HEK293T (cell line): ENCODE data around the gene RMI1.
"Not testable (repeated sequence)": the region's sequence is repeated elsewhere in the genome, so short reads cannot be mapped to it uniquely, and the experiment has no call there.

Experiments
- CTCF ChIA-PET: fragments of 350-600 bp; formaldehyde crosslinking; extraction: SDS; loops from one replicate; lab custom pipeline; 2021; ENCODE audit warnings: antibody characterized with exemption, inconsistent platforms; lab: Yijun Ruan, JAX
- POLR2A ChIA-PET: fragments of 350-600 bp; formaldehyde crosslinking; extraction: SDS; loops from one replicate; lab custom pipeline; 2020; ENCODE audit warnings: antibody characterized with exemption, inconsistent platforms; lab: Yijun Ruan, JAX
- DNase-seq: peaks from one replicate; pipeline ENCODE4 v3.0.0; 2012; ENCODE audit warnings: mixed read lengths; ENCODE audit errors: extremely low spot score
- ARNT ChIP-seq: fragments of 450-650 bp; IDR thresholded peaks from 2 replicates; pipeline ENCODE4 v1.6.1; 2017; ENCODE audit warnings: mild to moderate bottlenecking
- BHLHE40 ChIP-seq: fragments of 450-650 bp; IDR thresholded peaks from 2 replicates; pipeline ENCODE4 v1.6.1; 2016; ENCODE audit warnings: mild to moderate bottlenecking, moderate library complexity, borderline replicate concordance
- CTBP1 ChIP-seq: fragments of 450-650 bp; IDR thresholded peaks from 2 replicates; pipeline ENCODE4 v1.6.1; 2016; ENCODE audit warnings: borderline replicate concordance
- ELF4 ChIP-seq: fragments of 450-650 bp; IDR thresholded peaks from 2 replicates; pipeline ENCODE4 v1.6.1; 2017; ENCODE audit warnings: antibody characterized with exemption
- FOXA1 ChIP-seq: fragments of 450-650 bp; IDR thresholded peaks from 2 replicates; pipeline ENCODE4 v1.6.1; 2016; ENCODE audit warnings: mild to moderate bottlenecking
- FOXK2 ChIP-seq: fragments of 450-650 bp; IDR thresholded peaks from 2 replicates; pipeline ENCODE4 v1.6.1; 2016; ENCODE audit warnings: mild to moderate bottlenecking
- FOXM1 ChIP-seq: fragments of 450-650 bp; IDR thresholded peaks from 2 replicates; pipeline ENCODE4 v1.6.1; 2017; ENCODE audit warnings: mild to moderate bottlenecking, borderline replicate concordance
- HDGF ChIP-seq: fragments of 450-650 bp; IDR thresholded peaks from 2 replicates; pipeline ENCODE4 v1.6.1; 2017; ENCODE audit warnings: antibody characterized with exemption, borderline replicate concordance
- L3MBTL2 ChIP-seq: fragments of 450-650 bp; conservative IDR thresholded peaks from 2 replicates; pipeline ENCODE4 v1.6.1; 2016; ENCODE audit warnings: mild to moderate bottlenecking
- LEF1 ChIP-seq: fragments of 450-650 bp; IDR thresholded peaks from 2 replicates; pipeline ENCODE4 v1.6.1; 2017; ENCODE audit warnings: mild to moderate bottlenecking, borderline replicate concordance
- NFRKB ChIP-seq: fragments of 450-650 bp; IDR thresholded peaks from 2 replicates; pipeline ENCODE4 v1.6.1; 2016; ENCODE audit warnings: mild to moderate bottlenecking, moderate library complexity
- PKNOX1 ChIP-seq: fragments of 450-650 bp; IDR thresholded peaks from 2 replicates; pipeline ENCODE4 v1.6.1; 2016
- SP1 ChIP-seq: fragments of 450-650 bp; IDR thresholded peaks from 2 replicates; pipeline ENCODE4 v1.6.1; 2017
- SUZ12 ChIP-seq: fragments of 450-650 bp; IDR thresholded peaks from 2 replicates; pipeline ENCODE4 v1.6.1; 2016; ENCODE audit warnings: mild to moderate bottlenecking
- TARDBP ChIP-seq: fragments of 450-650 bp; IDR thresholded peaks from 2 replicates; pipeline ENCODE4 v1.6.1; 2016
- ZNF384 ChIP-seq: fragments of 450-650 bp; IDR thresholded peaks from 2 replicates; pipeline ENCODE4 v1.6.1; 2016

RMI1 gene

GRCh38 chr9:84002344-84002743, 21.7 kb downstream of the RMI1 start:
- no peak for TF ChIP-seq NFRKB
- no peak for TF ChIP-seq FOXM1
- no peak for TF ChIP-seq L3MBTL2
- no peak for TF ChIP-seq TARDBP
- TF ChIP-seq SP1, result no peak
- TF ChIP-seq CTBP1, result no peak
- TF ChIP-seq LEF1, result no peak
- no peak for TF ChIP-seq BHLHE40
- TF ChIP-seq ARNT, result no peak
- no peak for TF ChIP-seq FOXK2
- TF ChIP-seq ZNF384, result no peak
- no peak for TF ChIP-seq FOXA1
- no peak for TF ChIP-seq SUZ12
- ChIA-PET POLR2A (no interaction called here), CTCF (no interaction called here)
- no peak for DNase-seq

- ChIA-PET CTCF (no interaction called here), POLR2A (no interaction called here)
- no peak for DNase-seq
- TF ChIP-seq CTBP1, result no peak
- TF ChIP-seq SUZ12, result no peak
- no peak for TF ChIP-seq NFRKB
- TF ChIP-seq FOXA1, result no peak
- TF ChIP-seq SP1, result no peak
- no peak for TF ChIP-seq ZNF384
- no peak for TF ChIP-seq FOXK2
- no peak for TF ChIP-seq HDGF
- no peak for TF ChIP-seq FOXM1
- TF ChIP-seq L3MBTL2, result no peak
- no peak for TF ChIP-seq BHLHE40
- no peak for TF ChIP-seq TARDBP
Observed at GRCh38 chr9:84003246-84003645, 22.6 kb downstream of the RMI1 start.

- CTCF ChIA-PET, result no interaction called here
- no peak for DNase-seq
- TF ChIP-seq NFRKB (no peak), ZNF384 (no peak), TARDBP (no peak), SUZ12 (no peak), PKNOX1 (no peak), FOXA1 (no peak)
- POLR2A ChIA-PET, result no interaction called here
Observed at GRCh38 chr9:84007662-84008061, 27.1 kb downstream of the RMI1 start.

GRCh38 chr9:84024041-84024575, 43.5 kb downstream of the RMI1 start:
- ChIA-PET POLR2A (no interaction called here), CTCF (no interaction called here)
- TF ChIP-seq FOXM1 (no peak), ARNT (no peak), PKNOX1 (no peak), FOXA1 (no peak), ELF4 (no peak), ZNF384 (no peak), TARDBP (no peak), NFRKB (no peak), FOXK2 (no peak), LEF1 (no peak), BHLHE40 (no peak), HDGF (no peak)
- DNase-seq, result no peak

- DNase-seq, result no peak
- TF ChIP-seq SUZ12, result no peak
- TF ChIP-seq ZNF384, result no peak
- TF ChIP-seq FOXK2, result no peak
- no peak for TF ChIP-seq NFRKB
- TF ChIP-seq ARNT, result no peak
- TF ChIP-seq HDGF, result no peak
- TF ChIP-seq TARDBP, result no peak
- no peak for TF ChIP-seq L3MBTL2
- TF ChIP-seq BHLHE40, result no peak
- no peak for TF ChIP-seq LEF1
- TF ChIP-seq CTBP1, result no peak
- TF ChIP-seq FOXM1, result no peak
- TF ChIP-seq SP1, result no peak
- no peak for TF ChIP-seq ELF4
- TF ChIP-seq FOXA1, result no peak
- TF ChIP-seq PKNOX1, result no peak
- POLR2A ChIA-PET, result no interaction called here
- CTCF ChIA-PET, result no interaction called here
Observed at GRCh38 chr9:84027201-84027600, 46.6 kb downstream of the RMI1 start.

- no peak for DNase-seq
- CTCF ChIA-PET, result no interaction called here
- TF ChIP-seq FOXM1 (no peak), PKNOX1 (no peak), ELF4 (no peak), ARNT (no peak), SP1 (no peak), L3MBTL2 (no peak), NFRKB (no peak), ZNF384 (no peak), LEF1 (no peak), FOXK2 (no peak), CTBP1 (no peak), SUZ12 (no peak), BHLHE40 (no peak), HDGF (no peak), TARDBP (no peak), FOXA1 (no peak)
- POLR2A ChIA-PET, result no interaction called here
Observed at GRCh38 chr9:84031534-84031933, 50.9 kb downstream of the RMI1 start.

GRCh38 chr9:84041857-84042256, 61.3 kb downstream of the RMI1 start:
- DNase-seq, POLR2A ChIA-PET, CTCF ChIA-PET: not testable (repeated sequence)
